Gastrocnemius medialis (tissue), 4 donors: Measurements from ENCODE around the gene HIVEP3. TPM values are rescaled to one million over a fixed set of nuclear protein-coding genes. Genes with fewer than 3 reads are reported as not detected.

Experiments
- ATAC-seq, 2 donors: fragments of 150-250 bp; one replicate each; pipeline ENCODE4 v1.9.1; 2016
- DNase-seq, 2 donors: peaks; one replicate each; pipeline ENCODE4 v3.0.0-alpha.2; 2019
- H3K27ac ChIP-seq, 4 donors: fragments of 200-600 bp; sonication (generic); 1 replicate in 1 of 4; 2 replicates in 3 of 4; pipeline ENCODE4 v1.5.1; 2016 to 2018; ENCODE audit warnings: mild to moderate bottlenecking in 2 of 4, moderate library complexity in 1 of 4
- H3K27me3 ChIP-seq, 3 donors: fragments of 200-600 bp; sonication (generic) in 2 of 3; 1 replicate in 1 of 3; 2 replicates in 2 of 3; pipeline versions ENCODE4 v1.5.1 to v1.6.0; 2016 to 2019; ENCODE audit warnings: mild to moderate bottlenecking in 1 of 3, moderate library complexity in 1 of 3
- H3K36me3 ChIP-seq, 2 donors: fragments of 200-600 bp; sonication (generic) in 1 of 2; one replicate each; pipeline ENCODE4 v1.5.1; 2017 to 2018
- H3K4me1 ChIP-seq, 2 donors: fragments of 200-600 bp; sonication (generic) in 1 of 2; one replicate each; pipeline ENCODE4 v1.5.1; 2016 to 2017; ENCODE audit warnings: mild to moderate bottlenecking in 2 of 2
- H3K4me3 ChIP-seq, 4 donors: fragments of 200-600 bp; sonication (generic) in 3 of 4; 1 replicate in 1 of 4; 2 replicates in 3 of 4; pipeline ENCODE4 v1.5.1; 2016 to 2019; ENCODE audit warnings: mild to moderate bottlenecking in 2 of 4
- H3K9me3 ChIP-seq, 3 donors: fragments of 200-600 bp; sonication (generic) in 2 of 3; 1 replicate in 1 of 3; 2 replicates in 2 of 3; pipeline ENCODE4 v1.5.1; 2016 to 2019
- POLR2A ChIP-seq, 2 donors: fragments of 450-650 bp; IDR thresholded peaks; one replicate each; pipeline ENCODE4 v1.6.1; 2017; ENCODE audit warnings: antibody characterized with exemption in 2 of 2, mild to moderate bottlenecking in 2 of 2, moderate library complexity in 2 of 2
- in situ Hi-C, 4 donors: fragments of 200-750 bp; cut with MboI; loops; one replicate each; pipeline versions ENCODE4 v1.15.0 to v1.8.0; 2017; ENCODE audit warnings: low sequenced_read_pairs in 4 of 4
- intact Hi-C: fragments of 100-400 bp; cut with DNase I; formaldehyde crosslinking; loops from one replicate; pipeline ENCODE4 v1.15.1; 2023; ENCODE audit warnings: low total_unique reads
- total RNA-seq, 4 donors: library from RNA; depleted of rRNA; stranded (reverse); fragments of >200 nt; gene quantifications; one replicate each; pipeline versions ENCODE4 v1.1.0 to v1.2.3, GENCODE V29; 2016
- TF ChIP-seq, protein P1 (sequence below), 5 experiments: fragments of 450-650 bp in 3 of 5; fragments of 200-600 bp in 2 of 5; sonication (generic) in 2 of 5; IDR thresholded peaks in 4 of 5; conservative IDR thresholded peaks in 1 of 5; 1 replicate in 4 of 5; 2 replicates in 1 of 5; pipeline ENCODE4 v1.5.1; 2016 to 2019; ENCODE audit warnings: antibody characterized with exemption in 5 of 5, mild to moderate bottlenecking in 3 of 5, moderate library complexity in 3 of 5

HIVEP3 gene
- total RNA-seq, 4 donors from 2014 or later: 0.80 to 1.8 (median 1.3) TPM

DNA sequence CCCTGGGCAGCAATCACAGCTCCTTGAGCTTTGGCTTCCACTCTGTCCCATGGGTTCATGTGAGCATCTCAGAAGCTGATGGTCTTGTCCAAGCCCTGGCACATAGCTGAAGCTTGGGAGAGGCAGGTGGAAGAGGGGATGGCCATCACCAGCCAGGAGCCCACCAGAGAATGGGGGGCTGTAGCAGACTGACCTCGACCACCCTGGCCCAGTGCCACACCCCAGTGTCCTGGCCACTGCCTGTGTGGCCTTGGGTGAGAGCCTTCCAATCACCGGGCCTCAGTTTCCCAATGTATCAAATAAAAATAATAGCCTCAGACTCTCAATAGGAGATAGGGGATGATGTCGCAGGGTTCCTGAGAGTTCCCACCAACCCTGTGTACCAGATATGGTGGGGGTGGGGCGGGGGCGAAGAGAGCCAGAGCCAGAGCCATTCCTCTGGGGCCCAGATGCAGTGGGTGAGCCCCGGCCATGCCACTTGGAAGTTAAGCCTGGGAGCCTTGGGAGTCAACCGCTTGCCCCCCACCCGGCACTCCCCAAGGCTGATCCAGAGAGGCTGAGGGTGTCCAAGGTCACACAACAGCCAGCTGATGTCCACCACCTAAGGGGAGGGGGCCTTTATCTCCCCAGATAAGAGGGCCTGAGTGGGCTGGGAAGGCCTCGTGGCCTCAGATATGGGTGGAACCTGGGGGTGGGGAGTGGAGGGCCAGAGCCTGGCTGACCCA lies 424.9 kb downstream of the HIVEP3 start:
- Histone ChIP-seq H3K4me1 (peaks cover 24 to 26% of the 10 kb centered on the region in 2 donors), H3K36me3 (no peaks in the 10 kb centered on the region), H3K27me3 (no peaks in the 10 kb centered on the region), H3K9me3 (no peaks in the 10 kb centered on the region), H3K27ac (peak overlapping the region in 1 of 4 donors; percentile 13), H3K4me3 (no peak overlapping the region)
- no peak for TF ChIP-seq POLR2A (IDR thresholded peaks at IDR 0.05)
- TF ChIP-seq, protein P1, sequence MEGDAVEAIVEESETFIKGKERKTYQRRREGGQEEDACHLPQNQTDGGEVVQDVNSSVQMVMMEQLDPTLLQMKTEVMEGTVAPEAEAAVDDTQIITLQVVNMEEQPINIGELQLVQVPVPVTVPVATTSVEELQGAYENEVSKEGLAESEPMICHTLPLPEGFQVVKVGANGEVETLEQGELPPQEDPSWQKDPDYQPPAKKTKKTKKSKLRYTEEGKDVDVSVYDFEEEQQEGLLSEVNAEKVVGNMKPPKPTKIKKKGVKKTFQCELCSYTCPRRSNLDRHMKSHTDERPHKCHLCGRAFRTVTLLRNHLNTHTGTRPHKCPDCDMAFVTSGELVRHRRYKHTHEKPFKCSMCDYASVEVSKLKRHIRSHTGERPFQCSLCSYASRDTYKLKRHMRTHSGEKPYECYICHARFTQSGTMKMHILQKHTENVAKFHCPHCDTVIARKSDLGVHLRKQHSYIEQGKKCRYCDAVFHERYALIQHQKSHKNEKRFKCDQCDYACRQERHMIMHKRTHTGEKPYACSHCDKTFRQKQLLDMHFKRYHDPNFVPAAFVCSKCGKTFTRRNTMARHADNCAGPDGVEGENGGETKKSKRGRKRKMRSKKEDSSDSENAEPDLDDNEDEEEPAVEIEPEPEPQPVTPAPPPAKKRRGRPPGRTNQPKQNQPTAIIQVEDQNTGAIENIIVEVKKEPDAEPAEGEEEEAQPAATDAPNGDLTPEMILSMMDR (IDR thresholded peaks at IDR 0.05 in 4 of 5, conservative IDR thresholded peaks at IDR 0.05 in 1 of 5): no peak
- intact Hi-C loops (loop anchor here (2.0 kb wide), 1 partner anchor 23 kb away; no protein-coding TSS in a partner anchor), in situ Hi-C loops (no loop called here)
- ATAC-seq (no peak), DNase-seq (no peak)

DNA sequence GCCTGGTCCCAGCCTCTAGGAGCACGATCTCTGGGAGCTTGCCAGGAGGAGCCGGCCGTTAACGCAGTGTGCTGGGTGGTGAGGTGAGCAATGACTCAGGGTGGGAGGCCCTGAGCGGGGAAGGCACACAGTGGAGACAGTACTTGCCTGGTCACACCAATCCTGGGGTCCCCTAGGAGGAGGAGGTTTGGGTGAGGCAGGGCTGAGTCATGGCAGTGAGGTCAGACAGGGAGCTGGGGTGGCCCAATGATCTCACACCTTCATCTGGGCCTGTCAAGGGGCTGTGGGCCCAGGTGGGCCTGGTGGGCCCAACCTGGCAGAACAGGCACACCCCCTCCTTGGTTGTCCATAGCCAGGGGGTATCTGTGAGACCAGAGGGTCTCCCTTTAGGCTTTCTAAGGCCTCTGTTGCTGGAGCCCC lies 425.6 kb downstream of the HIVEP3 start:
- H3K9me3 ChIP-seq: no peaks in the 10 kb centered on the region
- no peak overlapping the region for H3K4me3 ChIP-seq
- peaks cover 17 to 19% of the 10 kb centered on the region in 2 donors for H3K4me1 ChIP-seq
- in situ Hi-C loops (no loop called here), intact Hi-C loops (no loop called here)
- ATAC-seq: no peak
- no peak for DNase-seq
- no peak overlapping the region for H3K27ac ChIP-seq
- no peaks in the 10 kb centered on the region for H3K27me3 ChIP-seq
- TF ChIP-seq POLR2A (IDR thresholded peaks at IDR 0.05): no peak
- TF ChIP-seq, protein P1 (IDR thresholded peaks at IDR 0.05 in 4 of 5, conservative IDR thresholded peaks at IDR 0.05 in 1 of 5): no peak
- H3K36me3 ChIP-seq: no peaks in the 10 kb centered on the region

DNA sequence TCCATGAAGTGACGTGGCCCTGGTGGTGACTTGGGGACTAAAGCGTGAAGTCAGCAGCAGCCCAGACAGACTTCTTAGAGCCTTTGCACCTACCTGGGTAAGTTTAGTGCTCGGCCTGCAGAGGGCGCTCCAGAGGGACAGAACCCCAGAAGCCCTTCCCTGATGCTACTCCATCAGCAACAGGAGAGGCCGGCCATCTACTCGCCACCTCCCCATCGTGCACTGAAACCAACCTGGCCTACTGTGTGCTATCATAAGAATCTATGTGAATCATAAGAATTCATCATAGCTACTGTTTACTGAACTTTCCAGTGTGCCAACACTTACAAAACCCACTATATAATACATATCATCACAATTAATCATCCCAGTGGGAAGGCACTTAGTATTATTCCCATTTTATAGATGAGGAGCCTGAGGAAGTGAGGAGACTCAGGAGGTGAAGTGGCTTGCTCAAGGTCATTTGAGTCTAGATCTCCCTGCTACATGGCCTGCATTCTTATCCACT lies 426.3 kb downstream of the HIVEP3 start:
- Histone ChIP-seq H3K27ac (no peak overlapping the region), H3K4me1 (peaks cover 15 to 18% of the 10 kb centered on the region in 2 donors), H3K9me3 (no peaks in the 10 kb centered on the region), H3K4me3 (no peak overlapping the region), H3K27me3 (no peaks in the 10 kb centered on the region), H3K36me3 (no peaks in the 10 kb centered on the region)
- no peak for ATAC-seq
- intact Hi-C loops (no loop called here), in situ Hi-C loops (no loop called here)
- DNase-seq: no peak
- TF ChIP-seq, protein P1 (IDR thresholded peaks at IDR 0.05 in 4 of 5, conservative IDR thresholded peaks at IDR 0.05 in 1 of 5): peak in 4 of 5 experiments; percentile 13 to 50 (median 32)
- TF ChIP-seq POLR2A (IDR thresholded peaks at IDR 0.05): no peak

DNA sequence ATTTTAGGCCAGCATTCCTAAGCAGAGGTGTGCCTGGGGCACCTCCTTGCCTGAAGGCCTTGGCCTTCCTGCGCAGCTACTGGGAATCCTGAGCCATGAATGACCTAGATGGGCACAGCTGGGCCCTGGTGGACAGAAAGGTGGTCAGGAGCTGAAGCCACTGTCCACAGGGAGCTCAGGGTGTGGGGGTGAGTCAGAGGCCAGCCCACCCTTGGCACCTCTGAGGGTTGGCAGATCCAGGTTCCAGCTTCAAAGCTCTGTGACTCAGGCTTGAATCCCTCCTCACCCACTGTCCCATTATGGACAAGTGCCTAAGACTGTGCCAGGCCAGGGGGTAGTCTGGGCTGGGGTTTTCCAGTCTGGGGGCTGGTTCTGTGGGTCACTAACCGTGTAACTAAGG lies 427.8 kb downstream of the HIVEP3 start:
- intact Hi-C loops: no loop called here
- H3K27me3 ChIP-seq: no peaks in the 10 kb centered on the region
- no peak overlapping the region for H3K27ac ChIP-seq
- no peak overlapping the region for H3K4me3 ChIP-seq
- TF ChIP-seq, protein P1 (IDR thresholded peaks at IDR 0.05 in 4 of 5, conservative IDR thresholded peaks at IDR 0.05 in 1 of 5): no peak
- TF ChIP-seq POLR2A (IDR thresholded peaks at IDR 0.05): no peak
- no peak for DNase-seq
- H3K9me3 ChIP-seq: no peaks in the 10 kb centered on the region
- H3K4me1 ChIP-seq: peaks cover 17 to 22% of the 10 kb centered on the region in 2 donors
- in situ Hi-C loops: no loop called here
- ATAC-seq: no peak
- no peaks in the 10 kb centered on the region for H3K36me3 ChIP-seq
